Aorta (tissue), 5 donors: ENCODE results near the gene DDN. TPM values are rescaled to one million over a fixed set of nuclear protein-coding genes. Genes with fewer than 3 reads are reported as not detected.
A peak's percentile ranks its signal among the peaks of the same experiment; 100 is the strongest.

Experiments
- ATAC-seq: fragments of 200-7000 bp; cut with Tn5 transposase; one replicate; pipeline ENCODE4 v1.9.1; 2022; ENCODE audit warnings: moderate library complexity; ENCODE audit not compliant: low FRiP score
- DNase-seq, 2 donors: peaks; one replicate each; pipeline ENCODE4 v3.0.0-alpha.2; 2020
- H3K27ac ChIP-seq, 2 donors: one replicate each; pipeline ENCODE4 v1.5.1; 2013; ENCODE audit warnings: low read length in 2 of 2, mild to moderate bottlenecking in 2 of 2, moderate library complexity in 2 of 2, control low read depth in 1 of 2, inconsistent platforms in 1 of 2, low read depth in 1 of 2
- H3K27me3 ChIP-seq, 2 donors: one replicate each; pipeline ENCODE4 v1.6.1; 2013; ENCODE audit warnings: control low read depth in 1 of 2, low read length in 1 of 2, mild to moderate bottlenecking in 1 of 2, moderate library complexity in 1 of 2; ENCODE audit not compliant: insufficient read depth in 2 of 2, control insufficient read depth in 1 of 2
- H3K36me3 ChIP-seq, 2 donors: one replicate each; pipeline ENCODE4 v1.6.1; 2013; ENCODE audit warnings: control low read depth in 1 of 2, low read length in 1 of 2, mild to moderate bottlenecking in 1 of 2; ENCODE audit not compliant: insufficient read depth in 2 of 2, control insufficient read depth in 1 of 2
- H3K4me1 ChIP-seq, 2 donors: one replicate each; pipeline ENCODE4 v1.6.1; 2013; ENCODE audit warnings: low read length in 2 of 2, control low read depth in 1 of 2, mild to moderate bottlenecking in 1 of 2, moderate library complexity in 1 of 2; ENCODE audit not compliant: insufficient read depth in 2 of 2, control insufficient read depth in 1 of 2
- H3K4me3 ChIP-seq, 2 donors: one replicate each; pipeline ENCODE4 v1.5.1; 2013; ENCODE audit warnings: low read length in 2 of 2, control low read depth in 1 of 2, mild to moderate bottlenecking in 1 of 2
- H3K9me3 ChIP-seq: one replicate; pipeline ENCODE4 v1.6.1; 2013; ENCODE audit warnings: mild to moderate bottlenecking, low read length; ENCODE audit not compliant: control insufficient read depth
- WGBS, 2 donors: extraction: QIAGEN DNeasy Blood & Tissue Kit; methylation state at CpG; one replicate each; pipeline ENCODE4 v1.1.7; 2013; 5-methylcytosine and 5-hydroxymethylcytosine counted together
- intact Hi-C, 2 donors: fragments of 100-400 bp; cut with DNase I; formaldehyde crosslinking; loops; one replicate each; pipeline versions ENCODE4 v1.14.2 to v1.15.0; 2022
- polyA plus RNA-seq, 2 donors: library from polyadenylated mRNA; stranded (reverse); fragments of 200-250 nt; gene quantifications; one replicate each; pipeline ENCODE4 v1.2.3, GENCODE V29; 2013
- total RNA-seq, 2 donors: library from RNA; stranded (reverse); fragmentation: NEBNext Ultra II Directional; extraction: Animal tissue kit (Norgen Biotek cat#: 25700); gene quantifications; one replicate each; pipeline ENCODE4 v1.2.1, GENCODE V29; 2021
- donor health status: healthy with polysubstance abuse.
- donor health status: Bipolar disorder and iron deficiency.
- donor health status: DM: no; HTN: no; CAD: no.
- donor health status: DM: no; HTN: no; CAD: no.
- donor health status: DM: yes; HTN: yes; CAD: no.

Gene DDN
- total and polyA plus RNA-seq, 4 donors, result 0.10 to 0.50 TPM; not detected in 2

GRCh38 chr12:48994224-48995085, 4.7 kb downstream of the DDN start:
- H3K27ac ChIP-seq, result no peak overlapping the region
- no peak for ATAC-seq
- H3K9me3 ChIP-seq, result no peaks in the 10 kb centered on the region
- no peaks in the 10 kb centered on the region for H3K27me3 ChIP-seq
- H3K4me3 ChIP-seq, result no peak overlapping the region
- no peaks in the 10 kb centered on the region for H3K36me3 ChIP-seq
- WGBS, 2 donors, result 25 to 31% methylated on average over 25 to 32 of the region's 32 CpGs
- DNase-seq, result peak in 1 of 2 donors; percentile 41
- intact Hi-C loops, result loop anchor here in 1 of 2 donors (10.0 kb wide), 1 partner anchor 140 kb away; the partner anchor contains the start of gene DDX23
- no peaks in the 10 kb centered on the region for H3K4me1 ChIP-seq

DNA sequence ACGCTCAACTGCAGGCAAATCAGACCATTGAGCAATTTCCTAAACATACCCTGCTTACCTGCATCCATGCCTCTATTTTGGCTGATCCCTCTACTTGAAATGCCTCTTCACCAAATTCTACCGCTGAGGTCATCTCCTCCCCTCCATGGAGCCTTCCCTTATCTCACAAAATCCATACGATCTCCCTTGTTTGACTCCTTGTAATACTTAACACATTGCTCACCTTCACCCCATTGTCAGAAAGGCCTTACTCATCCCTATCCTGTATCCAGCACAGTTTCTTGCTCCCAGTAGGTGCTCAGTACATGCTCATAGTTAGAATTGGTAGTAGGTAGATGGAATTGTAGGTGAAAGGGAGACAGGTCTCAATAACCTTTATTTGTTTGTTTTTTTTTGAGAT, 5.4 kb downstream of the DDN start:
- Histone ChIP-seq H3K27ac (no peak overlapping the region), H3K27me3 (no peaks in the 10 kb centered on the region), H3K9me3 (no peaks in the 10 kb centered on the region), H3K36me3 (no peaks in the 10 kb centered on the region), H3K4me1 (no peaks in the 10 kb centered on the region), H3K4me3 (no peak overlapping the region)
- ATAC-seq, result no peak
- WGBS, 2 donors, result 75 to 77% methylated on average over 3 of the region's 3 CpGs
- intact Hi-C loops, result loop anchor here in 1 of 2 donors (10.0 kb wide), 1 partner anchor 139 kb away; the partner anchor contains the start of gene DDX23
- DNase-seq, result no peak

- Histone ChIP-seq H3K9me3 (no peaks in the 10 kb centered on the region), H3K4me1 (no peaks in the 10 kb centered on the region), H3K4me3 (no peak overlapping the region), H3K27me3 (no peaks in the 10 kb centered on the region), H3K36me3 (no peaks in the 10 kb centered on the region), H3K27ac (no peak overlapping the region)
- intact Hi-C loops, result loop anchor here in 1 of 2 donors (10.0 kb wide), 1 partner anchor 137 kb away; the partner anchor contains the start of gene DDX23
- 70 to 74% methylated on average over 8 of the region's 8 CpGs for WGBS, 2 donors
- no peak for DNase-seq
- ATAC-seq, result no peak
These were observed 7.7 kb downstream of the DDN start for GRCh38 chr12:48991247-48992050.

DNA sequence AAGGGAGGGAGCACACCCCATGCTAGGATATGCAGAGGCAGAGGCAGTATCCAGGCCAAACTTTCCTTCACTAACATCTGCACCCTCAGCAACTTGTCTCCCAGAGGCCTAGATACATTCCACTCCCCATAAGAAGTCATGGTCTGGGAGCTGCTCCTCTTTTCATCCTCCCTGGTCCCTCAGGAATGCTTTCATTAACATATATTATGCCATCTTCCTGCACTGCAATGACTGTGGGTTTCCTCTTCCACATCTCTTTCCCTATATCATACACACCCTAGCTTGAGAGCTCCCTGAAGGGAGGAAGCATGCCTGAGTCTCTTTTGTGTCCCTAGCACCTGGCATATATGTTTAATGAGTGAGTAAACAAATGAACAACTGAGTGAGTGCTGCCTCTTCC, 8.6 kb downstream of the DDN start:
- Histone ChIP-seq H3K9me3 (no peaks in the 10 kb centered on the region), H3K27me3 (no peaks in the 10 kb centered on the region)

DNA sequence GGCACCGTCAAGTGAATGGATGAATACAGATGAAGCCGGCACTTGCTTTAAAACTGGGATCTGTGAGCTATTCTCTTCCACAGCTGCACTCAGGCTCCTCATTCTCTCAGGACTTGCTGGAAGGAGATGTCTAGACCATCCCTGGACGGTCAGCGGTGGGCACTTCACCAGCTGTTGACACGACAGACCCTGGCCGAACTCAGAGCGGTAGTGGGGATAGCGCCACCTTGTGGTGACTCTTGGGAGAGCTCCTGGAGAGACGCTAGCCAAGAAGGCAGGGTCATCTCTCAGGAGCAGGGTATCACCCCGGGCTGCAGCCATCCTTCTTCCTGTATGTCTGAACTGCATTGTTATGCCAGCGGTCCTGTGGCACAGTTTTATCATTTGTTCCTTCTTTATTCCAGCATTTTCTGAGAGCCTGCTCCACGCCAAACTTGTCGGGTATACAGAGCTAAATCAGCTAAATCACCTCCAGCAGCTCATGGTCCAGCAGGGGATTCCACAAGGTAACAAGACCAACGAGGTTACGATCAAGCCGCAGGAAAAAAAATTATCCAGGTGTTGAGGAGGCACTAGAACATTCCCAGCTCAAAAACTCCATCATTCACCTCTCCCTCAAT, 11.0 kb downstream of the DDN start:
- Histone ChIP-seq H3K36me3 (no peaks in the 10 kb centered on the region), H3K27me3 (no peaks in the 10 kb centered on the region), H3K4me1 (no peaks in the 10 kb centered on the region), H3K9me3 (no peaks in the 10 kb centered on the region), H3K4me3 (no peak overlapping the region), H3K27ac (no peak overlapping the region)
- WGBS, 2 donors, result 29 to 31% methylated on average over 16 of the region's 16 CpGs
- ATAC-seq (peak; percentile 73), DNase-seq (peak; percentile 77 to 93)
- intact Hi-C loops, result loop anchor here in 1 of 2 donors (5.0 kb wide), 1 partner anchor 136 kb away; the partner anchor contains the start of gene DDX23

More for the DNA sequence above, 8.6 kb downstream of the DDN start:
- Histone ChIP-seq H3K4me3 (no peak overlapping the region), H3K36me3 (no peaks in the 10 kb centered on the region), H3K27ac (no peak overlapping the region), H3K4me1 (no peaks in the 10 kb centered on the region)
- no peak for DNase-seq
- intact Hi-C loops, result loop anchor here in 1 of 2 donors (10.0 kb wide), 1 partner anchor 136 kb away; the partner anchor contains the start of gene DDX23
- no peak for ATAC-seq

- intact Hi-C loops, result loop anchor here in 1 of 2 donors (5.0 kb wide), 1 partner anchor 135 kb away; the partner anchor contains the start of gene DDX23
- Histone ChIP-seq H3K4me1 (no peaks in the 10 kb centered on the region), H3K4me3 (no peak overlapping the region), H3K36me3 (no peaks in the 10 kb centered on the region), H3K27me3 (no peaks in the 10 kb centered on the region), H3K9me3 (no peaks in the 10 kb centered on the region), H3K27ac (no peak overlapping the region)
- no peak for DNase-seq
- WGBS, 2 donors, result 85 to 87% methylated on average over 21 to 23 of the region's 23 CpGs
- ATAC-seq, result no peak
These were observed 12.4 kb downstream of the DDN start for GRCh38 chr12:48986720-48987291.

DNA sequence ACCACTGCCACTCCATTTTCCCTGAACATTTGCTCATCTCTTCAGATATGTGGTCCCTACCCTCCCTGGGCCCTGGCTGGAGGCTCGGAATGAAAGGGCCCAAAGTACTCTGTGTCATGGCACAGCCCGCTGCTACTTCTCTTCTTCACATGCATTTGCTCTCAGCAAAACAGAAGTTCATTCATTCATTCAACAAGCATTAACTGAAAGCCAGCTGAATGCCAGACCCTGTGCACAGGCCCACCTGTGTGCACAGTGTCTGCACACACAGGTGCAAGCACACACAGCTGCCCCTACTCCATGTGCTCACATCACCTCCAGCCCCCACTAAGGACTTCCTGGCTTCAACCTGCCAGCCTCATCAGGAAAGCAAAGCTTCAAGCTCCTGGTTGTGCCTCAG, 13.3 kb downstream of the DDN start:
- ATAC-seq (no peak), DNase-seq (no peak)
- no peaks in the 10 kb centered on the region for H3K36me3 ChIP-seq

DNA sequence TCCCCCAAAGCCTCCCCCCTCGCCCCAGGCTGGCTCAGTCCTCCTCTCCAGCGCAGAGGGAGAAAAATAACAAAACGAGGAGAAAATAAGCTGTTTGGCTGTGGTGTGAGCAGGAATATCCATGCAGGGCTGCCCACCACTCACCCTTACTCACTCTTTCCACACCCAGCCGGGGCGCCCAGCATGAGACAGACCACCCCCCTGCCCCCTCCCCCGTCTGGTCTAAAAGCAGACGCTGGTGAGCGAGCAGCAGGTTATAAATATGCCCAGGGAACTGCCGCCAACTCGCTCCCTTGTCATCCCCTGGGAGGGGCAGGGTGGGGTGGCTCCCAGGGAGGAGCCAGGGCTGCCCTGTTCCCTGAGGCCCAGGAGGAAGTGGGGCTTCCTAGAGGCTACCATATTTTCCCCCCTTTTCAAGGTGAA, 13.7 kb downstream of the DDN start:
- no peaks in the 10 kb centered on the region for H3K4me1 ChIP-seq
- DNase-seq (peak; percentile 68 to 91), ATAC-seq (peak; percentile 47)
- no peak overlapping the region for H3K27ac ChIP-seq
- no peaks in the 10 kb centered on the region for H3K36me3 ChIP-seq
- no peak overlapping the region for H3K4me3 ChIP-seq
- intact Hi-C loops, result loop anchor here in 1 of 2 donors (5.0 kb wide), 1 partner anchor 133 kb away; the partner anchor contains the start of gene DDX23
- no peaks in the 10 kb centered on the region for H3K9me3 ChIP-seq
- no peaks in the 10 kb centered on the region for H3K27me3 ChIP-seq
- WGBS, 2 donors, result 5 to 6% methylated on average over 10 of the region's 10 CpGs

More for the DNA sequence above, 13.3 kb downstream of the DDN start:
- Histone ChIP-seq H3K4me1 (no peaks in the 10 kb centered on the region), H3K4me3 (no peak overlapping the region), H3K27me3 (no peaks in the 10 kb centered on the region), H3K27ac (no peak overlapping the region), H3K9me3 (no peaks in the 10 kb centered on the region)
- intact Hi-C loops, result loop anchor here in 1 of 2 donors (5.0 kb wide), 1 partner anchor 134 kb away; the partner anchor contains the start of gene DDX23
- WGBS, 2 donors, result 53 to 59% methylated on average over 2 of the region's 2 CpGs
